ENCODE data around the gene SIRT5. TPM values are rescaled to one million over a fixed set of nuclear protein-coding genes. Genes with fewer than 3 reads are reported as not detected.

The SIRT5 gene
- total RNA-seq, 1 donor from 2014 or later = 58.0 TPM

GRCh38 chr6:13581700-13582229, 7.4 kb downstream of the SIRT5 start:
- peaks cover 45% of the 10 kb centered on the region for H3K36me3 ChIP-seq
- no peak overlapping the region for H3K4me3 ChIP-seq
- peaks cover 10% of the 10 kb centered on the region for H3K4me1 ChIP-seq
- no peak overlapping the region for H3K27ac ChIP-seq (replicated peaks)
- TF ChIP-seq, protein P1, sequence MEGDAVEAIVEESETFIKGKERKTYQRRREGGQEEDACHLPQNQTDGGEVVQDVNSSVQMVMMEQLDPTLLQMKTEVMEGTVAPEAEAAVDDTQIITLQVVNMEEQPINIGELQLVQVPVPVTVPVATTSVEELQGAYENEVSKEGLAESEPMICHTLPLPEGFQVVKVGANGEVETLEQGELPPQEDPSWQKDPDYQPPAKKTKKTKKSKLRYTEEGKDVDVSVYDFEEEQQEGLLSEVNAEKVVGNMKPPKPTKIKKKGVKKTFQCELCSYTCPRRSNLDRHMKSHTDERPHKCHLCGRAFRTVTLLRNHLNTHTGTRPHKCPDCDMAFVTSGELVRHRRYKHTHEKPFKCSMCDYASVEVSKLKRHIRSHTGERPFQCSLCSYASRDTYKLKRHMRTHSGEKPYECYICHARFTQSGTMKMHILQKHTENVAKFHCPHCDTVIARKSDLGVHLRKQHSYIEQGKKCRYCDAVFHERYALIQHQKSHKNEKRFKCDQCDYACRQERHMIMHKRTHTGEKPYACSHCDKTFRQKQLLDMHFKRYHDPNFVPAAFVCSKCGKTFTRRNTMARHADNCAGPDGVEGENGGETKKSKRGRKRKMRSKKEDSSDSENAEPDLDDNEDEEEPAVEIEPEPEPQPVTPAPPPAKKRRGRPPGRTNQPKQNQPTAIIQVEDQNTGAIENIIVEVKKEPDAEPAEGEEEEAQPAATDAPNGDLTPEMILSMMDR (IDR thresholded peaks at IDR 0.05; ENCODE audit: borderline replicate concordance) = no peak
- intact Hi-C loops (cut with micrococcal nuclease) = no loop called here
- no peak for DNase-seq
- H3K27me3 ChIP-seq (ENCODE audit: low read depth) = no peaks in the 10 kb centered on the region
- no peaks in the 10 kb centered on the region for H3K9me3 ChIP-seq (replicated peaks)

DNA sequence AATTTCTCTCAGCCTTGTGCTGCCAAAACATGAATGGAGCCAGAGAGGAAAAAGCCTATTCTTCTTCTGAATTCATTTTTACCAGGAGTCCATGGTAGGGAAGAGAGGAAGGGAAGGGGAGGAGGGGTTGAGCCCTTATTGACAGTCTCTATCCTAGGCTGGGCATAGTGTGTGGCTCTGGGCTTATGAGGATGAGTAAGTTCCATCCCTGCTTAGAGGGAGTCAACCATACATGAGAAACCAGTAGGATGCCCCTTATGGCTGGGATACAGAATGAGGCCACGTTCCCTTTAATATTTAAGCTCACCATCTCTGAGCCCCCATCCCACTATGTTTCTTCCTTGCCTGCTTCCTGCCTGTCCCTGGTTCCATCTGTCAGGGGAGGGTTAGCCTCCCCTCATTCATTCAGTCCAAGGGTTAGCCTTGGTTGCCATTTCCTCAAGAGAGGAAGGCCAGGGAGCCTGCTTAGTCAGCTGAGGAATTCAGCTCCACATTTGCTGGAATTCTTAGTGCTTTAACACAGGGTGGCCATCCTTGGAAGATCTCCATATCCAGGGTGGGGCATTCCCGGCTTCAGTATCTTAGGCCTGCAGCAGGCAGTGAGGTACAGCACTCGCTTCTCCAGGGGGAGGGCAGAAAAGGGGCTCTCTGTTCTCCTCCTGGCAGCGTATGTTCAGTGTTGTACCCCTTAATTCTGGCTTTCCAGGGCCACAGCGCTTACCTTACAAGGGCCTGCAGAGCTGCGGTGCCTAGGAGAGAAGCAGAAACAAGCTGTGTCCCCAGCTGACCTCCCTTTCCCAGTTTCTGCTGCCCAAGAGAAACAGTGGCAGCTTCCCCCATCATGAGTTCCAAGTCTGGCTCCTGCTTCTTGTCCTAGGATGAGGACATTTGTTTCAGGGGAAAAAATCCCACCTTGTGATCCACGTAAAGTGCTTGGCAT, 12.5 kb downstream of the SIRT5 start:
- intact Hi-C loops (cut with micrococcal nuclease) = no loop called here

DNA sequence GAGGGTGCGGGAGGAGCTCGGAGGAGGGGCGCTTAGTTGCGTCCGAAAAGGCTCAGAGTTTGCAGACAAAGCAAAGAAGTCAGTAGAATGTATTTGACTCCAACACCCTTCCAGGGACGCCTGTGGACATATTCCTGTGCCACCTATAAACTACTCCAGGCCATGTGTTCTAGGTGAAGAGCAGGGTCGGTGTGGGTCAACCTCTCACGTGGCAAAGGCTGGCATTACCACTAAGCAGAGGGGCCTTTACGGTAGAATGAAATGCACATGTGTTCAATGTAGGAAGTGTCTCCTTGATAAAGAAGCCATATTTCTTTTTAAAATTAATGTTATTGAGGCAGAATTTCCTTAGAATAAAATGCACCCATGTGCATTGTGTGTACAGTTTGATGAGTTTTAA, 15.4 kb downstream of the SIRT5 start:
- Histone ChIP-seq H3K27ac (replicated peaks) (no peak overlapping the region), H3K27me3 (ENCODE audit: low read depth) (no peaks in the 10 kb centered on the region), H3K4me3 (no peak overlapping the region), H3K36me3 (peaks cover 83% of the 10 kb centered on the region), H3K9me3 (replicated peaks) (no peaks in the 10 kb centered on the region), H3K4me1 (peaks cover 27% of the 10 kb centered on the region)
- intact Hi-C loops (cut with micrococcal nuclease) = no loop called here
- TF ChIP-seq, protein P1 (IDR thresholded peaks at IDR 0.05; ENCODE audit: borderline replicate concordance) = no peak
- DNase-seq = no peak

More for the DNA sequence above, 12.5 kb downstream of the SIRT5 start:
- no peak overlapping the region for H3K4me3 ChIP-seq
- H3K27ac ChIP-seq (replicated peaks) = no peak overlapping the region
- no peaks in the 10 kb centered on the region for H3K27me3 ChIP-seq (ENCODE audit: low read depth)
- H3K9me3 ChIP-seq (replicated peaks) = no peaks in the 10 kb centered on the region
- no peak for DNase-seq
- H3K36me3 ChIP-seq = peaks cover 67% of the 10 kb centered on the region
- peaks cover 27% of the 10 kb centered on the region for H3K4me1 ChIP-seq
- TF ChIP-seq, protein P1 (IDR thresholded peaks at IDR 0.05; ENCODE audit: borderline replicate concordance) = no peak

DNA sequence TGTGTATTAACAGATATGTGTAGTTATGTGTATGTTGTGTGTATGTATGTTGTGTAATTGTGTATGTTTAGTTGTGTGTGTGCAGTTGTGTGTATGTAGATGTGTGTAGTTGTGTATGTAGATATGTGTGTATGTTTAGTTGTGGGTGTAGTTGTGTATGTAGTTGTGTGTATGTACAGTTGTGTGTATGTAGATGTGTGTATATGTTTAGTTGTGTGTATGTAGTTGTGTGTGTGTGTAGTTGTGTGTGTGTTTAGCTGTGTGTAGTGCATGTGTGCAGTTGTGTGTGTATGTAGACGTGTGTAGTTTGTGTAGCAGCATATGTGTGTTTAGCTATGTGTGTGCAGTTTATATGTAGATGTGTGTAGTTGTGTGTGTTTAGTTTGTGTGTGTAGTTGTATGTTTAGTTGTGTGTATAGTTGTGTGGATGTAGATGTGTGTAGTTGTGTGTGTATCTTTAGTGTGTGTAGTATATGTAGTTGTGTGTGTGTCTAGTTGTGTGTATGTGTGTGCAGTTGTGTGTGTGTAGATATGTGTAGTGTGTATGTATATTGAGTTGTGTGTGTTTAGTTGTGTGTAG, 16.3 kb downstream of the SIRT5 start:
- no peak for DNase-seq
- intact Hi-C loops (cut with micrococcal nuclease) = no loop called here
- Histone ChIP-seq H3K4me3 (no peak overlapping the region), H3K9me3 (replicated peaks) (no peaks in the 10 kb centered on the region), H3K36me3 (peaks cover 84% of the 10 kb centered on the region), H3K4me1 (peaks cover 27% of the 10 kb centered on the region), H3K27me3 (ENCODE audit: low read depth) (no peaks in the 10 kb centered on the region), H3K27ac (replicated peaks) (no peak overlapping the region)
- TF ChIP-seq, protein P1 (IDR thresholded peaks at IDR 0.05; ENCODE audit: borderline replicate concordance) = no peak

DNA sequence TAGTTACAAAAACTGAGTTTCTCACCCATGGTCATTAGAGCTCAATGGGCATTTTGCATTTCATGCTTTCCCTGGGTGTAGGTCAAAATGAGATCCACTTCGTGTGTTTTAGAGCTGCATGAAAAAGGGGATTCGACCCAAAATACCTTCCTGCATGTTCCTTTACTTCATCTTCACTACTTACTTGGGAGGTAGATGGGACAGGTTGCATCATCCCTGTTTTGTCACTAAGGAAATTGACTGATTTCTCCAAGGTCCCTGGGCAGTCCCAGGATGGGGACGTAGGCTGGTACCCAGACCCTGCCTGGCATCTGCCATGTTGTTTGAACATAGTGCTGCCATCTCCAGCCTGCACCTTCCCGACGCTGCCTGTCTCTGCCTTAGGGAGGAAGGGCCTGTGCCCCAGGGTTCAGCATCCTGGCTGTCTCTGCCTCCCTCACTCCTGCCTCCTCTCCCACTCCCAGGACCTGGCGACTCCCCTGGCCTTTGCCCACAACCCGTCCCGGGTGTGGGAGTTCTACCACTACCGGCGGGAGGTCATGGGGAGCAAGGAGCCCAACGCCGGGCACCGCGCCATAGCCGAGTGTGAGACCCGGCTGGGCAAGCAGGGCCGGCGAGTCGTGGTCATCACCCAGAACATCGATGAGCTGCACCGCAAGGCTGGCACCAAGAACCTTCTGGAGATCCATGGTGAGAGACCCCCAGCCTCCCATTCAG, 17.0 kb downstream of the SIRT5 start:
- peaks cover 89% of the 10 kb centered on the region for H3K36me3 ChIP-seq
- TF ChIP-seq, protein P1 (IDR thresholded peaks at IDR 0.05; ENCODE audit: borderline replicate concordance) = no peak
- H3K9me3 ChIP-seq (replicated peaks) = no peaks in the 10 kb centered on the region
- no peaks in the 10 kb centered on the region for H3K27me3 ChIP-seq (ENCODE audit: low read depth)
- intact Hi-C loops (cut with micrococcal nuclease) = no loop called here
- no peak overlapping the region for H3K27ac ChIP-seq (replicated peaks)
- H3K4me1 ChIP-seq = peaks cover 27% of the 10 kb centered on the region
- DNase-seq = no peak
- no peak overlapping the region for H3K4me3 ChIP-seq

All from left ventricle myocardium inferior (tissue), 1 donor.